Measurements from ENCODE around the gene GPANK1.
"Not testable (repeated sequence)": the region's sequence is repeated elsewhere in the genome, so short reads cannot be mapped to it uniquely, and the experiment has no call there.

The GPANK1 gene

DNA sequence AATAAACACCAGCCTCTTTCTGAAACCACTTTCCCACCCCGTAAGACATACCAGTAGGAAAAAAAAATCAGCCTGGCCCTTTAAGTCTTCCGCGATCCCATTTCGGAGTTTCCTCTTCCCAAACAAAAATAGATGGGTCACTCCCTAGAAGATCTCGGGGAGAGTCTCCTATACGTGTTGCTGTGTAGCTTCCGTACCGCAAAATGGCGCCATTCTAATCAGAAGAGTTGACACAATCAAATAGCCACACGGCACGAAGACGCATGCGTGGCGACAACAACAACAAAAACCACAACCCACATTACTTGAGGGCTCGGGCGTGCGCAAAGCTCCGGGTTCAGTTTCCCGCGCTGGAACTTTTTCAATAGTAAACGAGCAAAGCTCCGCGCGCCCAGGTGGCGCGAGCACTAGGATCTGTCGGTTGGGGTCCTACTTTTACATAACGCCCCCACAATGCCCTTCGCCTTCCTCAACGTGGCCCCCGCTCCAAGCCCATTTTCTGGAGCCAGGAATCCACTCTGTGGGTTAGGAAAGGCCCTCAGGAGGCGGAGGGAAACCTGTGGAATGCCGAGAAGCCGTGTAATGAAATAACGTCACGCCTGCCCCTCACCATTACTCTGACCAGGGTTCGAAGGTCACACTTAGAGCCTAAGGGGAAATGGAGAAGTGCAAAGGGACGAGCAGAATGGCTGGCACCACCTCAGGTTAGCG, at the start of gene GPANK1:
TSS of gene GPANK1 (minus strand) at position 208 of the 711 bp plus-strand sequence. CDS start 519 bp downstream, outside the sequence.
- DNase-seq (ENCODE audit: low read depth) = peak; percentile 85

DNA sequence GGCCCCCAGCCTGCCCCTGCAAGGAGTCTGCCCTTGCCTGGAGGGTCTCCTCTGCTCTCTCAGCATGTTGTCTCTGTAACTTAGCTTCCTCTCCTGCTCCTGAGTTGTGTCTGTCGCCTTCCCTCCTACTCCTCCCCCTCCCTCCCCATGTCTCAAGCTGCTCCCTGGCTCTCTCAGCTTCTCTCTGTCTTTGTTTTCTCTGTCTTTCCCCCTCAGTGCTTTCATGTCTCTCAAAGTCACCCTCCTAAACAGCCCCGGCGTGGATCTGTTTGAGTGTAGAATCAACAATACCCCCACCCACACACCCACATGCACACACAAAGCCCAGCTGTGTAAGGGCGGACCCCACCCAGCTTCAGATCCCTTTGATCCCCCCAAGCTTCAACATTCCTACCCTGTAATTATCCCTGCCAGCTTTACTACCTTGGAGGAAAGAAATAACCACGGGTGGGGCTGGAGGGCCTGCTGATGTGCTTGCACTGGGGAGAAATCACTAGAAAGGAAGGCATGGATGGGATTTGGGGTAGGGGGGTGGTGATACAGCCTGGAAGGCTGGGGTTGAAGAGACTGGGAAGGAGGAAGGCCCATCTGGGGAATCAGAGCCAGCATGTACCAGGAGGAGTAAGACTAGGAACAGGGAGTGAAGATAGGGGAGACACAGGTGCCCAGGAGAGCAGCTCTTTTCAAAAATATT, 49.3 kb upstream of the GPANK1 start:
- no peak for DNase-seq (ENCODE audit: low read depth)

GRCh38 chr6:31713465-31713864, 48.7 kb upstream of the GPANK1 start:
- no peak for DNase-seq (ENCODE audit: low read depth)

DNA sequence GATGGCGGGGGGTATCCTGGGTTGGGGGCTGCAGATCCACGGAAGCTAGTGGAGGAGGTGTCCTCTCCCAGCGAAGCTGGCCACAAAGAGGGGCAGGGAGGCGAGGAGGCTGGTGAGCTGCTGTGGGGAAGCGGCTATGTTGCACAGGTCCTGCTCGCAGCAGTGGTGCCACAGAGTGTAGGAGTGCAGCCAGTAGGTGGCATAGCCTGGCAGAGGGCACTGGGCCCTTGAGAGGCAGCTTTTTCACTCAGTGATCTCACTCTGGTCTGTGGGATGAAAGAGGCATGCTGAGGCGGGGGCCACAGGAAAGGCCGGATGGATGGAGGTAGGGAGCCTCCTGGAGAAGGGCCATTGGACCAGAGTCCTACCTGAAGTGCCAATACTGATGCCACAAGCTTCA, 47.5 kb upstream of the GPANK1 start:
- DNase-seq (ENCODE audit: low read depth) = no peak

GRCh38 chr6:31711233-31711632, 46.4 kb upstream of the GPANK1 start:
- DNase-seq (ENCODE audit: low read depth) = no peak

- DNase-seq (ENCODE audit: low read depth) = no peak
Measured at GRCh38 chr6:31710523-31711219, 45.9 kb upstream of the GPANK1 start.

- DNase-seq (ENCODE audit: low read depth) = not testable (repeated sequence)
Measured at GRCh38 chr6:31709157-31709556, 44.4 kb upstream of the GPANK1 start.

DNA sequence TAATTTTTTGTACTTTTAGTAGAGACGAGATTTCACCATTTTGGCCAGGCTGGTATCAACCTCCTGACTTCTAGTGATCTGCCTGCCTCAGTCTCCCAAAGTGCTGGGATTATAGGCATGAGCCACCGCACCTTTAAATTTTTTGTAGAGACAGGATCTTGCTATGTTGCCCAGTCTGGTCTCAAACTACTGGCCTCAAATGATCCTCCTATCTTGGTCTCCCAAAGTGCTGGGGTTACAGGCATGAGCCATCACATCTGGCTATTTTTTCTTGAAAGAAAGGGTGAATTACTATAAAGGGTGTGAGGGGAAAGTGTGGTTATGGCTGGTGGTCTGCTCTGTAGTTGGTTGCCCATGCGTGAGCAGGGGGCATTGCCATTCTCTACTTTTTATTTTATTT, 43.4 kb upstream of the GPANK1 start:
- no peak for DNase-seq (ENCODE audit: low read depth)

GRCh38 chr6:31707701-31708100, 42.9 kb upstream of the GPANK1 start:
- no peak for DNase-seq (ENCODE audit: low read depth)

DNA sequence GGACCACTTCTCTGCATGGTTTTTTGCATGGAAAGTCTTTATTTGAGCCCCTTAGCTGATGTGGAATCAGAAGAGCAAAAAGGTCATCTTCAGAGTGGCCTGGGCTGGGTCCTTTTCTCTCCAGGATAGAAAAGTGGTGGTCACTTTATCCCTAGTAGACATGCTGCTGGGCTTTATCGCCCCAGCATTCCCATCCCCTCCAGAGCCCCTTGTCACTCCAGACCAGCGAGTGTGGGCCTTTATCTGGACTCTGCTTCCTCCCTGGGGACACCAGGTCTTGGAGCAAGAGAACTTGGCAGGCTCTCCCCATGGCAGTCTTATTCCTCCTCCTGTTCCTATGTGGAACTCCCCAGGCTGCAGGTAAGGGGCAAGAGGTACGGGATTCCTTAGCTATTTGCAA, 41.8 kb upstream of the GPANK1 start, which contains the start of gene LY6G6F:
TSS of gene LY6G6F (plus strand) at position 268 of the 400 bp plus-strand sequence. CDS start at position 309, 41 bp downstream.
- no peak for DNase-seq (ENCODE audit: low read depth)

- DNase-seq (ENCODE audit: low read depth) = no peak
Measured at GRCh38 chr6:31705931-31706330, 41.1 kb upstream of the GPANK1 start.

GRCh38 chr6:31702819-31703716, 38.3 kb upstream of the GPANK1 start, which contains the start of gene ABHD16A:
TSS of gene ABHD16A (minus strand) at chr6:31703324. CDS start at chr6:31703281, 43 bp downstream.
- DNase-seq (ENCODE audit: low read depth) = peak; percentile 95

GRCh38 chr6:31702405-31702818, 37.6 kb upstream of the GPANK1 start:
- DNase-seq (ENCODE audit: low read depth) = no peak

GRCh38 chr6:31701666-31702404, 37.0 kb upstream of the GPANK1 start:
- no peak for DNase-seq (ENCODE audit: low read depth)

DNA sequence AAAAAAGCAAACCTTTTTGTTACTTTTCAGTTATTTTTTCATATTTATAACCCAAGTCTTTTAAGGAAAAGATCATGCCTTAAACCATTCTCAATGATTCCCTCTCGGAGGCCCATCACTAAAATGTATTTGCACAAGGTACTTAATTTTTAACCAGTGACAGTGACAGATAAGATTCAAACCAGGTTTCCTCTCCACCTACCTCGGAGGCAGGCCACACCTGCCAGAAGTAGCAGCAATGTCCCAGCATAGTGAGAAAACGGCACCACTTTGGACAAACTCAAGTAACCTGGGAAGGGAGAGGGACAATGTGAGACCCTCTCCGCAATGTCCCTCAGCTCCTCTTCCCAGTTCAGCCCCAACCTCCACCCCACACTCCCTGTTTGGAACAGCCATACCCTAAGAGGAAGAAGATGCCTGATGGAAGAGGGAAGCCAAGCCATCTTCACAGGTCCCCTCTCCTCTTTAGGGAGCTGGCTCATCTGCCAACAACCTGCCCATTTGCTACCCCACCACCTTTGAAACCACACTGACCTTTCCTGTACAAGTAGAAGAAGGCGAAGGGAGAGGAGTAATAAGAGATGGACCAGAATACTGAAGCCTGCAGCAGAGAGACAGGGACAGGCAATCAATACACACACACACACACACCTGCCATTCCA, 36.1 kb upstream of the GPANK1 start:
- no peak for DNase-seq (ENCODE audit: low read depth)

GRCh38 chr6:31697555-31697954, 32.8 kb upstream of the GPANK1 start:
- no peak for DNase-seq (ENCODE audit: low read depth)

DNA sequence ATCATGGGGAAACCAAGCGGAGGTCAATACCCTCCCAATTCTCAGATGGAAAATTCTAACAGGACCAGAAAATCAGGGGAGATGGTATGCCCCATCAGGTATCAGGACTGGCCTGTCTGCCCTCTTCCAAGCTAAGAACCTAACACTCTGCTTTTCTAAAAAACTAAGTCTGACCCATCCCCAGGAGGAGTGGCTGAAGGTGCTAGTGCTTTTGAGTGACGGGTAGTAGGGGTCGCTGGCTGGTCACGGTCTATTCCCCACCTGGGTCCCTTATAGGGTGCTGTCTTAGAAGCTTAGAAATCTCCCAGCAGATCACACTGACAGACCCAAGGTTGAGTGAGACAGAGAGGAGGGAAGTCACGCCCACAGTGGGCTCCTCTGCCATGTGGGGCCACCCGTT, 28.7 kb upstream of the GPANK1 start:
- no peak for DNase-seq (ENCODE audit: low read depth)

GRCh38 chr6:31692886-31693285, 28.1 kb upstream of the GPANK1 start:
- no peak for DNase-seq (ENCODE audit: low read depth)

DNA sequence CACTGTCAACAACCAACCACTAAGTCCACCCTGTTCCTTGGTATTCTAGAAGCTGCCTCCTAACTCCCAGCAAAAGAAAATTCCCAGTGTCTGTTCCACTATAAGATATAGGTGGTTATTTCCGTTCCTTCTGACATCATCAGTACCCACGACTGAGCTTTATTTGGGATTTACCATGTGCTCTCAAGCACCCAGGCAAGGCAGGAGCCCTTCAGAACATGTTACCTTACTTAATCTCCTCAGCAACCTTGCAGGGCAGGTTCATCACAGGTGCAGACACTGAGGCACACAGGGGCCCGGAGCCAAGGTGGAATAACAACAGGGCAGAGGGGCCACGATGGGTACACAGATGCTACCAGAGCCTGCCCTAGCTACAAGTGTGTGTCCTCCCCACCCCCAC, 27.6 kb upstream of the GPANK1 start:
- DNase-seq (ENCODE audit: low read depth) = no peak

DNA sequence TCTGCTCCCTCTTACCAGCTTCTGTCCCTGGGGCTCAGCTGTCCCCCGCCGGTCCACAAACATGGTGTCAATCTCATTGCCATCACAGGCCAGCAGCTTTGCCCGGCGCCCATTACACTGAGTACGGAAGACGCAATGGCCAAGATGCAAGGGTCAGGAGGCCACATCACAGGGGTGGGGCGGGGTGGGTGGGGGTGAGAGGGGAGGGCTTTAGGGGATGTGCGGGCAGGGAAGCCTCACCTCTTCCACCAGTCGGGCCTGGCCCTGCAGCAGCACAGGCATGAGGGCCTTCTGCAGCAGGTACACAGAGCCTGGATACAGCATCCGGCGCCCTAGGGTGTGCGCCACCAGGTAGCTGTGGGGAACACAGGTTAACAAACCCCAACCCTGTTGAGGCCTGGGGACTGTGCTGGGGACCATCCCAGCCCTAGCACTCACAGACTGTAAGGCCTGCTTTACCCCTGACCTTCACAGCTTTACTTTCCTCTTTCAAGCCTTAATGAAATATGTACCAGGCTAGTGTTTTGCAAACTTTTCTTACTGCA, 26.8 kb upstream of the GPANK1 start:
- no peak for DNase-seq (ENCODE audit: low read depth)
